ENCODE data around the gene TWSG1.
"Not testable (repeated sequence)": the region's sequence is repeated elsewhere in the genome, so short reads cannot be mapped to it uniquely, and the experiment has no call there.

The TWSG1 gene

GRCh38 chr18:9426753-9427152 is 92.2 kb downstream of the TWSG1 start:
- no peak for DNase-seq (ENCODE audit: low spot score)

- DNase-seq (ENCODE audit: low spot score) = no peak
Measured at GRCh38 chr18:9428301-9428706, 93.7 kb downstream of the TWSG1 start.

GRCh38 chr18:9428862-9429661 is 94.5 kb downstream of the TWSG1 start:
- DNase-seq (ENCODE audit: low spot score) = no peak

- peak; percentile 76 for DNase-seq (ENCODE audit: low spot score)
Measured at GRCh38 chr18:9429662-9429993, 95.1 kb downstream of the TWSG1 start.

GRCh38 chr18:9430315-9430714 is 95.7 kb downstream of the TWSG1 start:
- not testable (repeated sequence) for DNase-seq (ENCODE audit: low spot score)

GRCh38 chr18:9431296-9431695 is 96.7 kb downstream of the TWSG1 start:
- DNase-seq (ENCODE audit: low spot score) = no peak

- not testable (repeated sequence) for DNase-seq (ENCODE audit: low spot score)
Measured at GRCh38 chr18:9433122-9433521, 98.5 kb downstream of the TWSG1 start.

- DNase-seq (ENCODE audit: low spot score) = no peak
Measured at GRCh38 chr18:9433671-9434121, 99.1 kb downstream of the TWSG1 start.

GRCh38 chr18:9434122-9434701 is 99.6 kb downstream of the TWSG1 start:
- no peak for DNase-seq (ENCODE audit: low spot score)

GRCh38 chr18:9435041-9435440 is 100.5 kb downstream of the TWSG1 start:
- no peak for DNase-seq (ENCODE audit: low spot score)

- DNase-seq (ENCODE audit: low spot score) = no peak
Measured at GRCh38 chr18:9436206-9436929, 101.8 kb downstream of the TWSG1 start.

- DNase-seq (ENCODE audit: low spot score) = peak; percentile 16
Measured at GRCh38 chr18:9437021-9437437, 102.5 kb downstream of the TWSG1 start.

GRCh38 chr18:9437672-9438071 is 103.1 kb downstream of the TWSG1 start:
- no peak for DNase-seq (ENCODE audit: low spot score)

GRCh38 chr18:9441061-9441460 is 106.5 kb downstream of the TWSG1 start:
- no peak for DNase-seq (ENCODE audit: low spot score)

- no peak for DNase-seq (ENCODE audit: low spot score)
Measured at GRCh38 chr18:9444549-9444948, 110.0 kb downstream of the TWSG1 start.

- DNase-seq (ENCODE audit: low spot score) = no peak
Measured at GRCh38 chr18:9446839-9447238, 112.3 kb downstream of the TWSG1 start.

- no peak for DNase-seq (ENCODE audit: low spot score)
Measured at GRCh38 chr18:9447334-9447733, 112.8 kb downstream of the TWSG1 start.

GRCh38 chr18:9449600-9450414 is 115.2 kb downstream of the TWSG1 start:
- no peak for DNase-seq (ENCODE audit: low spot score)

- not testable (repeated sequence) for DNase-seq (ENCODE audit: low spot score)
Measured at GRCh38 chr18:9450920-9451319, 116.3 kb downstream of the TWSG1 start.
